Activated naive CD4-positive, alpha-beta T cell treated with anti-CD3 and anti-CD28 coated beads, Interleukin-2, amount 50 U/mL, for 72 hours (primary cell): Measurements from ENCODE around the gene REPS2. TPM values are rescaled to one million over a fixed set of nuclear protein-coding genes. Genes with fewer than 3 reads are reported as not detected.
"Not testable (repeated sequence)": the region's sequence is repeated elsewhere in the genome, so short reads cannot be mapped to it uniquely, and the experiment has no call there.

Experiments used
- ATAC-seq, 2 donors: fragments of 150-1000 bp; cut with Tn5 transposase; 2 replicates each; pipeline ENCODE4 v1.10.0; 2021; ENCODE audit warnings: mild to moderate bottlenecking in 2 of 2, moderate library complexity in 2 of 2
- DNase-seq, 2 donors: peaks; one replicate each; pipeline ENCODE4 v3.0.0; 2021 to 2022; ENCODE audit warnings: low spot score in 2 of 2
- H3K27ac Mint-ChIP-seq, 2 donors: one replicate each; pipeline ENCODE4 v1.8.0; 2022; ENCODE audit warnings: mild to moderate bottlenecking in 2 of 2, mixed read lengths in 2 of 2
- H3K36me3 Mint-ChIP-seq, 2 donors: one replicate each; pipeline ENCODE4 v1.8.0; 2022; ENCODE audit warnings: mixed read lengths in 2 of 2
- H3K9me3 Mint-ChIP-seq, 2 donors: one replicate each; pipeline ENCODE4 v1.8.0; 2022; ENCODE audit warnings: mixed read lengths in 2 of 2
- total RNA-seq, 2 donors: library from RNA; stranded (reverse); gene quantifications; one replicate each; pipeline ENCODE4 v1.2.3, GENCODE V29; 2022

The REPS2 gene
- total RNA-seq, 2 donors from 2014 or later, result 0.02 TPM; not detected in 1

GRCh38 chrX:16950423-16950822 lies 4.0 kb downstream of the REPS2 start:
- H3K9me3 Mint-ChIP-seq, result no peaks in the 10 kb centered on the region
- ATAC-seq (no peak), DNase-seq (no peak)
- H3K36me3 Mint-ChIP-seq, result no peaks in the 10 kb centered on the region
- no peak overlapping the region for H3K27ac Mint-ChIP-seq

GRCh38 chrX:16953606-16954211 lies 7.3 kb downstream of the REPS2 start:
- no peak for ATAC-seq
- H3K9me3 Mint-ChIP-seq, result no peaks in the 10 kb centered on the region
- H3K36me3 Mint-ChIP-seq, result no peaks in the 10 kb centered on the region
- H3K27ac Mint-ChIP-seq, result no peak overlapping the region
- no peak for DNase-seq

- H3K27ac Mint-ChIP-seq, result peak overlapping the region in 1 of 2 donors; percentile 44
- DNase-seq, result no peak
- ATAC-seq, result no peak
- H3K9me3 Mint-ChIP-seq, result no peaks in the 10 kb centered on the region
- H3K36me3 Mint-ChIP-seq, result no peaks in the 10 kb centered on the region
Observed at GRCh38 chrX:16957751-16958150, 11.3 kb downstream of the REPS2 start.

- Mint-ChIP-seq H3K36me3 (no peaks in the 10 kb centered on the region), H3K9me3 (no peaks in the 10 kb centered on the region)
- ATAC-seq, result no peak
Observed at GRCh38 chrX:16958356-16958755, 11.9 kb downstream of the REPS2 start.

GRCh38 chrX:16962661-16963060 lies 16.2 kb downstream of the REPS2 start:
- H3K36me3 Mint-ChIP-seq, H3K9me3 Mint-ChIP-seq, ATAC-seq, H3K27ac Mint-ChIP-seq, DNase-seq: not testable (repeated sequence)

More at GRCh38 chrX:16958356-16958755, 11.9 kb downstream of the REPS2 start:
- H3K27ac Mint-ChIP-seq, result no peak overlapping the region
- DNase-seq, result no peak

- Mint-ChIP-seq H3K9me3 (no peaks in the 10 kb centered on the region), H3K36me3 (no peaks in the 10 kb centered on the region), H3K27ac (no peak overlapping the region)
- DNase-seq, result no peak
- no peak for ATAC-seq
Observed at GRCh38 chrX:16963216-16963615, 16.8 kb downstream of the REPS2 start.

- DNase-seq, H3K36me3 Mint-ChIP-seq, H3K27ac Mint-ChIP-seq, H3K9me3 Mint-ChIP-seq, ATAC-seq: not testable (repeated sequence)
Observed at GRCh38 chrX:16964976-16965375, 18.5 kb downstream of the REPS2 start.

GRCh38 chrX:16966752-16967448 lies 20.4 kb downstream of the REPS2 start:
- no peaks in the 10 kb centered on the region for H3K36me3 Mint-ChIP-seq
- H3K9me3 Mint-ChIP-seq, result no peaks in the 10 kb centered on the region
- DNase-seq, result no peak
- no peak overlapping the region for H3K27ac Mint-ChIP-seq
- no peak for ATAC-seq

- DNase-seq, H3K36me3 Mint-ChIP-seq, H3K27ac Mint-ChIP-seq, H3K9me3 Mint-ChIP-seq, ATAC-seq: not testable (repeated sequence)
Observed at GRCh38 chrX:16968753-16969152, 22.3 kb downstream of the REPS2 start.

GRCh38 chrX:16970977-16971376 lies 24.5 kb downstream of the REPS2 start:
- no peaks in the 10 kb centered on the region for H3K9me3 Mint-ChIP-seq
- ATAC-seq (peak; percentile 22 to 51), DNase-seq (no peak)
- no peaks in the 10 kb centered on the region for H3K36me3 Mint-ChIP-seq
- no peak overlapping the region for H3K27ac Mint-ChIP-seq

GRCh38 chrX:16971694-16972093 lies 25.2 kb downstream of the REPS2 start:
- no peak for DNase-seq
- ATAC-seq, result no peak
- no peaks in the 10 kb centered on the region for H3K9me3 Mint-ChIP-seq
- no peaks in the 10 kb centered on the region for H3K36me3 Mint-ChIP-seq
- no peak overlapping the region for H3K27ac Mint-ChIP-seq

- Mint-ChIP-seq H3K36me3 (no peaks in the 10 kb centered on the region), H3K9me3 (no peaks in the 10 kb centered on the region), H3K27ac (no peak overlapping the region)
- DNase-seq (no peak), ATAC-seq (no peak)
Observed at GRCh38 chrX:16975233-16975632, 28.8 kb downstream of the REPS2 start.

- no peak for DNase-seq
- no peak for ATAC-seq
- H3K27ac Mint-ChIP-seq, result no peak overlapping the region
Observed at GRCh38 chrX:16977771-16978170, 31.3 kb downstream of the REPS2 start.

GRCh38 chrX:16978193-16978984 lies 31.9 kb downstream of the REPS2 start:
- no peak for ATAC-seq
- Mint-ChIP-seq H3K9me3 (no peaks in the 10 kb centered on the region), H3K27ac (no peak overlapping the region), H3K36me3 (no peaks in the 10 kb centered on the region)
- no peak for DNase-seq

More at GRCh38 chrX:16977771-16978170, 31.3 kb downstream of the REPS2 start:
- H3K9me3 Mint-ChIP-seq, result no peaks in the 10 kb centered on the region
- H3K36me3 Mint-ChIP-seq, result no peaks in the 10 kb centered on the region

GRCh38 chrX:16979226-16979625 lies 32.8 kb downstream of the REPS2 start:
- no peak overlapping the region for H3K27ac Mint-ChIP-seq
- DNase-seq (no peak), ATAC-seq (no peak)
- H3K9me3 Mint-ChIP-seq, result no peaks in the 10 kb centered on the region
- no peaks in the 10 kb centered on the region for H3K36me3 Mint-ChIP-seq

- no peak for DNase-seq
- Mint-ChIP-seq H3K27ac (no peak overlapping the region), H3K36me3 (no peaks in the 10 kb centered on the region), H3K9me3 (no peaks in the 10 kb centered on the region)
- no peak for ATAC-seq
Observed at GRCh38 chrX:16981209-16981608, 34.8 kb downstream of the REPS2 start.

GRCh38 chrX:16981980-16982379 lies 35.5 kb downstream of the REPS2 start:
- DNase-seq (no peak), ATAC-seq (no peak)
- H3K9me3 Mint-ChIP-seq, result no peaks in the 10 kb centered on the region
- H3K27ac Mint-ChIP-seq, result no peak overlapping the region
- H3K36me3 Mint-ChIP-seq, result no peaks in the 10 kb centered on the region
